ENCODE results near the gene PROSER1.
"Not testable (repeated sequence)": the region's sequence is repeated elsewhere in the genome, so short reads cannot be mapped to it uniquely, and the experiment has no call there.

Gene PROSER1

DNA sequence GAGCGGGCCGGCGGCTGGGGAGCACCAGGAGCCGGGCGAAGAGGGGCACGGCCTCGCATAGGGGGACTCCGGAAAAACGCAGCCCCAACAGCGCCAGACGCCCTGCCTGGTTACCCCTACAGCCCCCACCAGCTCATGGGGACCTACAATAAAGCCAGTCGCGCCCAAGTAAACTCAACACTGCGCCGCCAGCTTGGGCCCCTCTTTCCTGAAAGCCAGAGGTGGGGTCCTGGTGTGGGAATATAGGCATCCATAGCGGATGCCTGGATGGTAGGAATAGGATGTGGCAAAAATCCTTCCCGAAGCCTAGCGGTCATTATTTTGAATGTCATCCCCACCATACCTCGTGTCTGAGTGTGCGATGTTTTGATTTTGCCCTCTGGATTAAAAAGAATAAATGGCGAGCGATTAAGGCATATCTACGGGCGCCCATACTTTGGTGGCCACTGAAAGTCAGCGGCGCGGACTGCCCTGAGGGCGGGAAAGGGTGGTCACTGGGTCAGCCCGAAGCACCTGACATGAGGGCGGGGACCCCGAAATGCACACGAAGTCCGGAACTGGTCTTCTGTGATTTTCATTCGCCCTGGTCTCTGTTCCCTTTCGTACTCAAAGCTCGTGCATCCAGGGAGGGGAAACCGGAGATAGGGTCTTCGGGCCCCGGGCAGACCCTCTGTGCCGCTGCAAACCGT is at the start of gene PROSER1, which contains the start of gene NHLRC3:
Gene PROSER1, minus strand, starts transcription at position 210 of the 689 bp plus-strand sequence. CDS start 847 bp downstream, outside the sequence.
Gene NHLRC3, plus strand, starts transcription at position 577 of the 689 bp plus-strand sequence. CDS start 184 bp downstream, outside the sequence.
- peak; percentile 79 to 85 for DNase-seq

DNA sequence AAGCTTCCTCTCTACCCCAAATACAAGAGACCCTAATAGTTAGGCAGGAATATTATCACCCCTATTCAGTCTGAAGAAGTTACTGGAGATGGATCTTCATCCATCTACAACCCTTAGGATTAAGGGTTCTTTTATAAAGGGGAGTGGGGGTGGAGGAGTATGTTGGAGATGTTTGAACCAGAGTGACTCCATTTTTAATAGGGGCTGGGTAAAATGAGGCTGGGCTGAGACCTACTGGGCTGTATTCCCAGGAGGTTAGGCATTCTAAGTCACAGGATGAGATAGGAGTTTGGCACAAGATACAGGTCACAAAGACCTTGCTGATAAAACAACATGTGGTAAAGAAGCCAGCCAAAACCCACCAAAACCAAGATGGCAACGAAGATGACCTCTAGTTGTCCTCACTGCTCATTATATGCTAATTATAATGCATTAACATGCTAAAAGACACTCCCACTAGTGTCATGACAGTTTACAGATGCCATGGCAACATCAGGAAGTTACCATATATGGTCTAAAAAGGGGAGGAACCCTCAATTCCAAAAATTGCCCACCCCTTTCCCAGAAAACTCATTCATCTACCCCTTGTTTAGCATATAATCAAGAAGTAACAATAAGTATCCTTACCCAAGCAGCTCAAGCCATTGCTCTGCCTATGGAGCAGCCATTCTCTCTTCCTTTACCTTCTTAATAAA is 48.5 kb upstream of the PROSER1 start:
- DNase-seq = not testable (repeated sequence)

- DNase-seq = no peak
Observed at GRCh38 chr13:39073983-39074382, 36.1 kb upstream of the PROSER1 start.

DNA sequence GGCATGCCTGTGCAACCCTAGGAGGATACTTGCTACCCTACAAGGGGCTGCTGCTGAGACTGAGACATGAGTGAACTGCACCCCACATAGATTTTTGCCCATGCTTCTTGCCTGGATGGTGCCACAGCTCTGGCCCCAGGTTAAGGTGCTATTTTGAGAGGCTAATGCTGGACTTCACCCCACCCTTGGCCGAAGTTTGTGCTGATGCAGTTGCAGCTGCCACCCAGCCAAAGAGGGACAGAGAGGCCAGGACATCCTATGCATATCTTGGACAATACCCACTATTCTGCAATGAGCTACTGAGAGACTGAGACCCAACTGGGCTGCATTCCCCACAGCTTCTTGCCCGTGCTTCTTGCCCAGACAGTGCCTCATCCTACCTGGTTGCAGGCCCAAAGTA is 35.0 kb upstream of the PROSER1 start:
- no peak for DNase-seq

DNA sequence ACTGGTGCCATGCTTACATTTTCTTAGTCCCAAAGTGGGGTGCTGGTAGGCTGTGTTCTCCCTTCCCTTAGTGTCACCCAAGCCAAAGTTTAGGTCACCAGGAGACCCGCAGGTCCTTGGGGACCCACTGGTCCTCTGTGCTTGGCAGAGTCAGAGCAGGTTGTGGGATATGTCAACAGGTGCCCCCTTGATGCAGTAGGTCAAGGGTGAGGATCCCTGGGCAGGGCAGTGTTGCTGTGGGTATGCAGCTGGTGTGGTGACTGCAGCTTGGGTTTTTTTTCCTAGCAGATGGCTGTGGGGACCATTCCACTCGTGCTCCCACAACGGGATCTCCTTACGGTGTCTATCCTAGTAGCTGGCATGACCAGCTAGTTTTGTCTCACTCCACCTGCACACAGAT is 24.1 kb upstream of the PROSER1 start:
- no peak for DNase-seq

DNA sequence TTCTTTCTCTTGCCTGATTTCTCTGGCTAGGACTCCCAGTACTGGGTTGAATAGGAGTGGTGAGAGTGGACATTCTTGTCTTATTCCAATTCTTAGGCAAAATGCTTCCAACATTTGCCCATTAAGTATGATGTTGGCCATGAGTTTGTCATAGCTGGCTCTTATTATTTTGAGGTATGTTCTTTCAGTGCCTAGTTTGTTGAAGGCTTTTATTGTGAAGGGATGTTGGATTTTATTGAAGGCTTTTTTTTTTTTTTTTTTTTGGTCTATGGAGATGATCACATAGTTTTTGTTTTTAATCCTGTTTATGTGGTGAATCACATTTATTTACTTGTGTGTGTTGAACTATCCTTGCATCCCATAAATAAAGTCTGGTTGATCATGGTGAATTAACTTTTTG is 20.2 kb upstream of the PROSER1 start:
- no peak for DNase-seq

DNA sequence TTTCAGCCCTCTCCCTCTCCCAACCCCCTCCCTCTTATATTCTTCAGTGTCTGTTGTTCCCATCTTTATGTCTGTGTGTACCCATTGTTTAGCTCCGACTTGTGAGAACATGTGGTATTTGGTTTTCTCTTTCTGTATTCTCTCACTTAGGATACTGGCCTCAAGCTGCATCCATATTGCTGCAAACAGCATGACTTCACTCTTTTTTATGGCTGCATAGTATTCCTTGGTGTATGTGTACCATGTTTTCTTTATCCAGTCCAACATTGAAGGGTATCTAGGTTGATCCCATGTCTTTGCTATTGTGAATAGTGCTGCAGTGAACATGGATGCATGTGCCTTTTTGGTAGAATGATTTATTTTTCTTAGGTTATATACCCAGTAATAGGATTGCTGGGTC is 18.1 kb upstream of the PROSER1 start:
- no peak for DNase-seq

- no peak for DNase-seq
Observed at GRCh38 chr13:39054112-39054511, 16.2 kb upstream of the PROSER1 start.

- no peak for DNase-seq
Observed at GRCh38 chr13:39052944-39053343, 15.1 kb upstream of the PROSER1 start.

GRCh38 chr13:39051157-39051556 is 13.3 kb upstream of the PROSER1 start:
- DNase-seq = peak in 1 of 2 experiments; percentile 46

DNA sequence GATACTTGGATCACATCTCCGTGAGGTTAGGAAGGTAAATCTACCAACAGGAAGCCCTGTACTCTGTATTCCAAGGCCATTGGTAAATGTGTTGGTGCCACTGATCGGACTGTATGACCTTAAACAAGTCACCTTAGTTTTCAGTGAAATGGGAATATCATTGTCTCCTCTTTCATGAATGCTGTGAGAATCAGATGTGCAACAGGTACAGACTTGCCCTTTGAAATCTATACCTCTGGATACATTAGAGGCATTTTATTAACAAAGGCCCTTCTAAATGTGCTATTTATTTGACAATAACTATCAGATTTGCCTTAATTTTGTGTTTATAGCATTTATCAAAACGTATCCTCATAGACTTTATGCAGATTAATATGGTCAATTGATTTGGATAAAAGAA is 11.4 kb upstream of the PROSER1 start:
- DNase-seq = no peak

GRCh38 chr13:39048806-39049205 is 10.9 kb upstream of the PROSER1 start:
- DNase-seq = no peak

- DNase-seq = no peak
Observed at GRCh38 chr13:39047560-39047959, 9.7 kb upstream of the PROSER1 start.

DNA sequence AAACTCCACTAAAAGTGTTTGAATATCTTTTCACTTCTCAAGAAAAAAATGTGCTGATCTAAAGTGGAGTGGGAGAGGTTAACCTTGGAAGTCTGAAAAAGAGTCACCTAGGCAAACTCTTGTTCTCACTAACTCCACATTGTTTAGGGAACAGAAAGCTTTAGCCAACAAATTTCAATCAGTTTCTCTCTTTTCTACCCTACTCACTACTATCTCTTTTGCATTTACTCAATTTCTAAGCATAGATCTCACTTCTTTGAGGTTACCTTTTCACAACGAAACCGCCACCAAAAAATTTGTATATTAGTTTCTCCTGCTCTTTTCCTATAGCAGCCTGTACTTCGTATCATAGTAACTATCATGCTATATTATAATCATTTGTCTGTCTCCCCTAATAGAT is 6.6 kb upstream of the PROSER1 start:
- no peak for DNase-seq

DNA sequence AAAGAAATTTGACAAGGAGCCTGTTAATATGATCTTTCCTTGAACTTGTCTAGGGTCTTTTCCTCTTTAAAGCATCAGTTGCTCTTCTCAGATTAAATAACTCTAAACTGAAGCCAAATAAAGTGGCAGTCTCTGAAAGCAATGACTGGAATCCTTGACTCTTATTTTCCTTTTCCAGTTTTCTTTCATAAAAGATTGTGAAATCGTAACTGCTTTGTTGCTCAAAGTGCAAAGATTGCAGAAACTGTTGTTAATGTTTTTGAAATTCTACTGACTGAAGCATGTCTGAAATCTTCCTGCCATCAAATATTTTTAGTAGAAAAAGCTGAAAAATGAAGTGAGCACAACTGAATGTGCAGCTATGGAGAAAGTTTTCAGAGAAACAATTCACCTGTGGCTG is 2.3 kb upstream of the PROSER1 start:
- no peak for DNase-seq

GRCh38 chr13:39039041-39039440 is 1.2 kb upstream of the PROSER1 start:
- DNase-seq = no peak

GRCh38 chr13:39038569-39039030 is 711 bp upstream of the PROSER1 start:
- peak in 1 of 2 experiments; percentile 61 for DNase-seq

- DNase-seq = no peak
Observed at GRCh38 chr13:39037410-39037879, 444 bp downstream of the PROSER1 start.

GRCh38 chr13:39036212-39036611 is 1.7 kb downstream of the PROSER1 start:
- DNase-seq = peak in 1 of 2 experiments; percentile 15

- no peak for DNase-seq
Observed at GRCh38 chr13:39035799-39036198, 2.1 kb downstream of the PROSER1 start.

DNA sequence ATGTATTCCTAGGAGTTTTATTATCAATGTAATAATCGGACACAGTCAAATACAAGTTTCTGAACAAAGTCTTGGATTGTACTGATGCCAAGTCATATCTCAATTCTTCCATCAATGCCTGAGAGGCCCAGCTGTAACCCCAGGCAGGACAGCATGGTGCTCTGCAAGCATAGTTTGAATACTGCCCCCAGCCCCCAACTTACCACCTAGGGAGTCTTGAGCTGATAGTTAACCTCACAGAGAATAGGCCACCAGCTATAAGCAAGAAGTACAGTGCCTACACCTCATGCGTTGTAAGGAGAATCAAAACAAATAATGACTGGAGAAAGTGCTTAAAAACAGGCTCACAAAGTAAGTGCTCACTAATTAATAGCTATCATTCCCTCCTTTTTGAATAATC is 2.7 kb downstream of the PROSER1 start:
- peak in 1 of 2 experiments; percentile 2 for DNase-seq

GRCh38 chr13:39034085-39034484 is 3.8 kb downstream of the PROSER1 start:
- no peak for DNase-seq

- DNase-seq = no peak
Observed at GRCh38 chr13:39032150-39032549, 5.7 kb downstream of the PROSER1 start.

DNA sequence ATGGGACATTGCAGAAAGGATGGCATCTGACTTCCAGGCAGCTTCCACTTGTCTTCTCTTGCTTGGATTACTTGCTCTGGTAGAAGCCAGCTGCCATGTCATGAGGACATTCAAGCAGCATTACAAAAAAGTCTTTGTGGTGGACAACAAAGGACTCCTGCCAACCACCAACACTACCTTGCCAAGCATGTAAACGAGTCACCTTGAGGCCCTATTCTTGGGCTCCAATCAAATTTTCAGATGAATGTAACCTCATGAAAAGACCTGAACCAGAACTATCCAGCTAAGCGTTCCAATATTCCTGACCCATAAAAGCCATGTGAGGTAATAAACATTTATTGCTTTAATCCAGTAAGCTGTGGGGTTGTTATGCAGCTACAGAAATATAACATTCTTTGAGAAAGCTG is 12.5 kb downstream of the PROSER1 start:
- DNase-seq = no peak

Data from NCI-H524 (cell line).